ENCODE data around the gene SMIM20.

Gene SMIM20

GRCh38 chr4:25908491-25908901 lies 5.5 kb upstream of the SMIM20 start:
- TF ChIP-seq, protein P1, sequence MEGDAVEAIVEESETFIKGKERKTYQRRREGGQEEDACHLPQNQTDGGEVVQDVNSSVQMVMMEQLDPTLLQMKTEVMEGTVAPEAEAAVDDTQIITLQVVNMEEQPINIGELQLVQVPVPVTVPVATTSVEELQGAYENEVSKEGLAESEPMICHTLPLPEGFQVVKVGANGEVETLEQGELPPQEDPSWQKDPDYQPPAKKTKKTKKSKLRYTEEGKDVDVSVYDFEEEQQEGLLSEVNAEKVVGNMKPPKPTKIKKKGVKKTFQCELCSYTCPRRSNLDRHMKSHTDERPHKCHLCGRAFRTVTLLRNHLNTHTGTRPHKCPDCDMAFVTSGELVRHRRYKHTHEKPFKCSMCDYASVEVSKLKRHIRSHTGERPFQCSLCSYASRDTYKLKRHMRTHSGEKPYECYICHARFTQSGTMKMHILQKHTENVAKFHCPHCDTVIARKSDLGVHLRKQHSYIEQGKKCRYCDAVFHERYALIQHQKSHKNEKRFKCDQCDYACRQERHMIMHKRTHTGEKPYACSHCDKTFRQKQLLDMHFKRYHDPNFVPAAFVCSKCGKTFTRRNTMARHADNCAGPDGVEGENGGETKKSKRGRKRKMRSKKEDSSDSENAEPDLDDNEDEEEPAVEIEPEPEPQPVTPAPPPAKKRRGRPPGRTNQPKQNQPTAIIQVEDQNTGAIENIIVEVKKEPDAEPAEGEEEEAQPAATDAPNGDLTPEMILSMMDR (IDR thresholded peaks at IDR 0.05; ENCODE audit: low read depth, low read length): no peak
- peak; percentile 61 for DNase-seq (ENCODE audit: extremely low read depth, low read depth)

DNA sequence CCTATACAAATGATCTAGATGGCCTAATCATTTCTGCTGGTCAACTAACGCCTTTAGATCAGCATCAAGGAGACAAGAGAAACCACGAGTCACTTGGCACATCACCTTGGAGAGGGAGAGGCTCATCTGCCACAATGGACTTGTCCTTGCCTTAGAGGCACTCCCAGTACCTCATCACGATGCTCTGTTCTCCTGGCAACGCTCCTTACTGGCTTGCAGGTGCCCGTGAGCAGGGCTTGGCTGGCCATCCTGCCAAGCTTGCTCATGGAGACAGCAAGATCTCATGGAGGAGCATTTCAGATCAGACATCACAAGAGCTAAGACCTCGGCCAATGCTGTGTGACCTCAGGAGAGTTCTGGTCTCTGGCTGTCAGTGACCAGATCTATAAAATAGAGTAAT lies 2.7 kb upstream of the SMIM20 start:
- TF ChIP-seq, protein P1 (IDR thresholded peaks at IDR 0.05; ENCODE audit: low read depth, low read length): no peak
- no peak for DNase-seq (ENCODE audit: extremely low read depth, low read depth)

DNA sequence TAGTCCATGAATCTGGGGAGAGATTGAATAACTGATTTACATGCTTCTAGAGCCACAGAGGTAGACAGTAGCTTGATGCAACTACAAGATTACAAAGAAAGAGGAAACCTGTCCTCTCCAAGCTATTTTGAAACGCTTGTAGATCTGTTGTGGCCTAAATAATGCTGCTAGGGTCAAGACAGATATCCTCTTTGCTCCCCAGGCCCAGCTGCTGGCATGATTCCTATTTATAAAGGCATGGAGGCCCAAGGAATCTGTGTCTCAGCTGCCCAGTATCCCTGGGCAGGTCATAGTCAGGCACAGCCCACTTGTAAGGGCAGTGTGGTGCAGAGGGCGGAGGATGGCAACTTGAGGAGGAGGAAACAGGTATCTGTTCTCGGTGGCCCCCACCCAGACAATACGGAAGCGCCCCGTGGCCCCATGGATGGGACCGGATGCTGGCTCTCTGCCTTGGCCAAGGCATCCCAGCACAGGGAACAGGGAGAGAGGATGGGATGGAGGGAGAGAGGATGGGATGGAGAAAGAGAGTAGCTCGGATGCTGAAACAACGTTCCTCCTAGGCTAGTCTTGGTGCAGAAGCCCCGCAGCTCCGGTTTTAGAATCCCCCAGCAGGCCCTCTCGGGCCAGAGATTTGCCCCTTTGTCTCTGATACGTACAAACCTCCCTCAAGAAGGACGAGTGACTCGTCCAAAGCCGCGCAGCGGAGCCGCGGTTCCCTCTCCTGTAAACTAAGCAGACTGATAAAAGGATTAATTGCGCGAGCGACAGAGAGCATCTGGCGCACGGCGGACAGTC lies 767 bp upstream of the SMIM20 start:
- TF ChIP-seq, protein P1 (IDR thresholded peaks at IDR 0.05; ENCODE audit: low read depth, low read length): no peak
- DNase-seq (ENCODE audit: extremely low read depth, low read depth): no peak

GRCh38 chr4:25914670-25915352 lies 791 bp downstream of the SMIM20 start:
- TF ChIP-seq, protein P1 (IDR thresholded peaks at IDR 0.05; ENCODE audit: low read depth, low read length): no peak
- DNase-seq (ENCODE audit: extremely low read depth, low read depth): no peak

- DNase-seq (ENCODE audit: extremely low read depth, low read depth): no peak
- TF ChIP-seq, protein P1 (IDR thresholded peaks at IDR 0.05; ENCODE audit: low read depth, low read length): no peak
Observed at GRCh38 chr4:25915353-25915705, 1.3 kb downstream of the SMIM20 start.

DNA sequence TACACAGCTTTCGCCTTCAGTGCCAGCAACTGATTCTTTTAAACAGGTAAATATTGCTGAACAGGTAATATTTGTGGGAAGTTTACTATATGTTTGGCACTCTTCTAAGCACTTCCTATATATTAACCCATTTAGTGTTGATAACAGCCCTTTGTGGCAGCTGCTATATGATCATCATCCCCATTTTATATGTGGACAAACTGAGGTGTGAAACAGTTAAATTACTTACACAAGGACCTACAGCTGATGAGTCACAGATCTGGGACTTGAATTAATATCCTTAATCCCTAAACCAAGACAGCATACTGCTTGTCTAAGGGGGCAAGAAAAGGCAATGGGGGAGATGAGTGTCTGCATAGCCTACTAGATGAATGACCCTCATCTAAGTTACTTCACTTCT lies 2.9 kb downstream of the SMIM20 start:
- no peak for DNase-seq (ENCODE audit: extremely low read depth, low read depth)
- TF ChIP-seq, protein P1 (IDR thresholded peaks at IDR 0.05; ENCODE audit: low read depth, low read length): no peak

- TF ChIP-seq, protein P1 (IDR thresholded peaks at IDR 0.05; ENCODE audit: low read depth, low read length): no peak
- no peak for DNase-seq (ENCODE audit: extremely low read depth, low read depth)
Observed at GRCh38 chr4:25919676-25920075, 5.7 kb downstream of the SMIM20 start.
